ENCODE results near the gene BIRC5.

Gene BIRC5

DNA sequence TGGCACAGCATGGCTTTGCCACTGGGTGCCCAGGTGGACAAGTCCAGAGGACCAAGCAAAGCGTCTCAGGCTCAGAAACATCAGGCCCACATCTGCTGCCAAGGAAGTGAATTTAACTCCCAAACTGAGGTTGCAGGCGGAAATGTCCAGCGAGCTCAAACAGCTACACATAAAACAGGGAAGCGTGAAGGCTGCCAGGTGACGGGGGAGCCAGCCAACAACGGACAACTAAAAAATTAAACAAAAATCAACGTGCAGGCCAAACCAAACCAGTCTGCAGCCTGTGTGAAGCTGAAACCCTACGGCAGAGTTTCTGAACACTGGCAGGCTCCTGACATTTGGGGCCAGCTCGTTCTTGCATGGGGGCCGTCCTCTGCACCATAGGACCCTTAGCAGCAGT lies 29.7 kb upstream of the BIRC5 start:
- no peak for DNase-seq (ENCODE audit: low read depth)

DNA sequence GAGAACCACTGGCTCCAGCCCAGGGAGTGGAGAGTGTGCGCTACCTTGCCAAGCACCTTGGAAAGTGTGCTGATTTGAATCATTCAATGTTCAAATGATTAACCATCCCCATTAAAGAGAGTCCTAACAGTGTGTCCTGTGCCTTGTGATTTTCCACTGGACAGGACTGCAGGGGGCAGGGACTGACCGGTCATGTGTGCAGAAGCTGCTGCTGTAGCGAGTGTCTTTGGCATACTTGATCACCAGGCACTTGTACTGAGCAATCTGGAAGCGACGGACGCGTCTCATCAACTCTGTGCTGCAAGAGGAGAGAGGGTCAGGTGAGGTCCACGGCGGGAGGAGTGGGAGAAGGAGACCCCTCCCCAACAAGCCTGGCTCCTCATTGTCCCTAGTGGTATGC lies 29.2 kb upstream of the BIRC5 start:
- no peak for DNase-seq (ENCODE audit: low read depth)

DNA sequence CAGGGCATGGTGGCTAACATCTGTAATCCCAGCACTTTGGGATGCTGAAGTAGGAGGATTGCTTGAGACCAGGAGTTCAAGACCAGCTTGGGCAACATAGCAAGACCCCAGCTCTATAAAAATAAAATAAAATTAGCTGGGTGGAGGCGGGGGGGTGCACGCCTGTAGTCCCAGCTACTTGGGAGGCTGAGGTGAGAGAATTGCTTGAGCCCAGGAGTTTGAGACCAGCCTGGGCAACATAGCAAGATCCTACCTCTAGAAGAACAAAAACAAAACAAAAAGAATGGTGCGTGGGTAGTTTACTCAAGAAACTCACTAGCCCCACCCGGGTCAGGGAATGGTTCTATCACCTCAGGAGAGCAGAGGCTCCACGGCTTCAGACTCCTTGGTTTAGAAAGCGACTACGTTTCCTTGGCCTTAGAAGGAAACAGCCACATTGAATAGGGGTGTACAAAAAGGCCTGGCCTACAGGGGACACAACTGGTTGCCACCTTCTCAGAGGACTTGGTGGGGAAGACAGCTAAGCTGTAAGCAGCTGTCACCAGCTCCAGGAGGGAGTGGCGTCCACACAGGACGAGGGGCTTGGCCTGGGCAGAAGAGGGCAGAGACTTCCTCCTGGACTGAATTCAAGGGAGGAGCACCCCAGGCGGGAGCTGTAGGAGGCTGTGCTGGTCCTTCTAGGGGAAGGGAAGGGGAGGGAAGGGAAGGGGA lies 27.9 kb upstream of the BIRC5 start:
- no peak for DNase-seq (ENCODE audit: low read depth)

DNA sequence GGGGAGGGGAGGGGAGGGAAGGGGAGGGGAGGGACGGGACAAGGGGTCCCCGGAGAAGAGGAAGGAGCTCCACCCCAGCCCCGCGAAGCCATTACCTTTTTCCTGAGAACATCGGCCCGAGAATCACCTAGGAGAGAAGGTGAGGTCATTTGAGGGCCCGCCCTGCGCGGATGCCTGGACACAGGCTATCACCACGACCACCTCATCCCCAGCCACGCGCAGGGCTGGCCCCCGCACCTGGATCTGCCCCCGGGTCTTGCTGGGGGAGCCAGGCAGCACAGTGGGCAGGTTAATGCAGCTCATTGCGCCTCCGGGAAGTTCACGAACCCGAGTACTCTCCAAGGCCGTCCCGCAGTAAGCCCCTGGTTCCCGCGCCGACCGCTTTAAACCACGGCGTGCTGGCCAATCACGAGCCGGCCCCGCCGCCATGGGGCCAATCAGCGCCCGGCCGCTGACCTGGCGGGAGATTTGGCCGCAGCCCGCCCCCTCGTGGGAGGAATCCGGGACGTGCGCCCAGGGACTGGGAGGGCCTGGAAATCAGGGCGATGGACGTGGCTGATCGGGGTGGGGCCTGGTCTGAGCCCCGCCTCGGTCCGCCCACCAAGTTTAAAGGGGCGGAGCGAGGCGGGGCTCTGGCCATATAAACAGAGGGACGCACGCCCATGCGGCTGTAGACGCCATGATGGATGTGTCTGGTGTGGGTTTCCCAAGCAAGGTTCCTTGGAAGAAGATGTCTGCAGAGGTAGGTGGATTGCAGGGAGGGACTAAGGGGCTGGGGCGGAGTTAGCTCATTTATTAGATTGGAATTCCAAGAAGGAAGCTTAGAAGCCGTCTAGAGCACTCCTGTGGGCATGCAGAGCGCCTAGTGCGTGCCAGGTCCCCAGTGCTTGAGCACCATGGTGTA lies 27.1 kb upstream of the BIRC5 start, which contains the start of the genes AFMID and TK1:
Gene AFMID (plus strand): TSS at position 671 of the 904 bp plus-strand sequence. CDS start 9 bp downstream, at position 680.
Gene TK1 (minus strand): TSS at position 361 of the 904 bp plus-strand sequence. CDS start 58 bp downstream, at position 303.
- DNase-seq (ENCODE audit: low read depth), result peak; percentile 96

DNA sequence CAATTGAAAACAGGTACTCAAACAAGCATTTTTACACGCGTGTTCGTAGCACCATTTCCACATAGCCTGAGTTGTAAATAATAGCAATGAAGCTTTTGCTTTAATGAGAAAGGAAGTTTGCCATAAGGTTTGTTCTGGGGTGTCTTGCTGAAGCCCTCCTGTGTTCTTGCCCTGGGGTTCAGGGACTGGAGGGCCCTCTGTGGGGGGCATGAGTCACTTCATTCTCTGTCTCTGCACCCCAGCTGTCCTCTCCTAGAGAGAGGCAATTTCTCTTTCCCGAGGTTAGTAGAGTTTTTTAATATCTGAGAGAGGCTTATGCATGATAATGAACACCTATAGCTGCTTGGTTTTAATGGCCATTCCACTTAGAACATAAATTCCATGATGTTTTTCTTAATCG lies 17.3 kb upstream of the BIRC5 start:
- DNase-seq (ENCODE audit: low read depth), result no peak

DNA sequence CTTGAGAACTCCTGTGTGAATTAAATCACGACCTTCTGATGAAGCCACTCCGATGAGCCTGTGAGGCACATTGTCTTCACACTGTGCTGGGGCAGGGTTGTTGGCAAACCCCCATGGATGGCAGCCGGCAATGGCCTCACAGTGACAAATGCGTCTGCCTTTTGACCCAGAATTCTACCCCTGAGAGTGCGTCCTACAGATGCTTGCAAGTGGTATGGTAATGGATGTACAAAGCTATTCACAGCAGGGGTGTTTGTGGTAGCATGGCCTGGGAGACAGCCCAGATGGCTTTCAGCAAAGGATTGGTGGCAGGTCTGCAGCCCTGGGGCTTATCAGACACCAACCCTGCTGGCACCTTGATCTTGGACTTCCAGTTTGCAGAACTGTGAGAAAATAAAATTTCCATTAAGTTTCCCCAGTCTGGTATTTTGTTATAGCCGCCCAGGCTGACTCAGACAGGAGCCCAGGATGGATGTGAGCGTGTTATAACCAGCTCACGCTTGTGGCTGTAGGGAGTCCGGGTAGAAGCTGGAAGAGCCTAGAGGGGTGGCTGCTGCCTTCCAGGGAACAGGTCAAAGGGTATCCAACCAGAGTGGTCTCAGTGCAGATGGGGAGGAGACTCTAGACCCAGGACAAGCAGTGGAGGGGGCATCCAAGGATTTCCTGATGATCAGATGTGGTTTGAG lies 16.8 kb upstream of the BIRC5 start:
- DNase-seq (ENCODE audit: low read depth), result no peak

DNA sequence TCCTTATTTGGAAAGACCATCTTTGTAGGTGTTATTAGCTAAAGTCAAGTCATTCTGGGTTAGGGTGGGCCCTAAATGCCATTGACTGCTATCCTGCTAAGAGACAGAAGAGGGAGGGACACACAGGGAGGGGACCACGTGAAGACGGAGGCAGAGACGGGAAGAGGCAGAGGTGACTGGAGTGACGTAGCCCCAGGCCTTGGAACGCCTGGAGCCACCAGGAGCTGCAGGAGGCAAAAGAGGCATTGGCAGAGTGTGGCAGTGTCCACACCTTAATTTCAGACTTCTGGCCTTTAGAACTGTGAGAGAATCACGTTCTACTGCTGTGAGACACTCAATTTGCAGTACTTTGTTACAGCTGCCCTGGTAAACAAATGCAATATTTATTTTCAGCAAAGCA lies 13.6 kb upstream of the BIRC5 start:
- no peak for DNase-seq (ENCODE audit: low read depth)

DNA sequence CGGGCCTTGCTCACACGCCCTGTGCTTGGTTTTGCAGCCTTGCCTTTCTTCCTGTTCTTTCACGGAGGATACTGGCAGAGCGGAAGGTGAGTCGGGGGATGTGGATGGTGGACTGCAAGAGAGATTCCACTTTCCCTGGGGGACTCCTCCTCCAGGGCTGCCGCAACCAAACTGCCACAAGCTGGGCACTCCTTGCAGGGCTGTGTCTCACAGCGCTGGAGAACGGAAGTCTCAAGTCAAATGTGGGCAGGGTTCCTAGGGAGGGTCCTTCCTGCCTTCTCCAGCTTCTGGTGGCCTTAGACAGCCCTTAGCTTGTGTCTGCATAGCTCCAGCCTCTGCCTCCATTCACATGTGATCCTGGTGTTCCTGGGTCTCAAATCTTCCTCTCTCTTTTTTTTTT lies 11.4 kb upstream of the BIRC5 start:
- DNase-seq (ENCODE audit: low read depth), result no peak

DNA sequence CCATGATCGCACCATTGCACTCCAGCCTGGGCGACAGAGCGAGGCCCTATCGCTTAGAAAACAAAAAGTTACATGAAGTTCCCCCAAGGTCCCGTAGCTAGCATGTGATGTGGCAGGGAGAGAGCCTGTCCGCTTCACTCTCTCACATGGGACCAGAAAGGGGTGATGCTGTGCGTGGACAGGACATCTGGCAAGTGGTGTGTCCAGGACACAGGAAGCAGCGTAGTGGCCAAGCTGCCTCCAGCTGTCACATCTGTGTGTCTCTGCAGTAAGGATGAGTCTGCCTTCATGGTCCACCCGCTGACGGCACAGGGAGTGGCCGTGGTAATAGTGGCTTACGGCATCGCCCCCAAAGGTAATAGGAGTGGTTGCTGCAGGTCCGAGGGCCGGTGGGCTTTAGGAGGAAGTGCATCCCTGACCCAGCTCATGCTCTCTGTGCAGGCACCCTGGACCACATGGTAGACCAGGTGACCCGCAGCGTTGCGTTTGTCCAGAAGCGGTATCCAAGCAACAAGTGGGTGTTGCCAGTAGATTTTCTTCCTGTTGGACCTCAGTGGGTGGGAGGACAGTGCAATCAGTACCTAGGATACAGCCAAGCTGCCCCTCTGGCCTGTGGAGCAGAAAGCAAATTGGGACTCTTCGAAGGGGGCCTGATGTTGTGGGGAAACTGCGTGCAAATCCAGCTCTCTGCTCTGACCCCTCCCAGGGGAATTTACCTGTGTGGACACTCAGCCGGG lies 9.5 kb upstream of the BIRC5 start:
- DNase-seq (ENCODE audit: low read depth), result no peak

DNA sequence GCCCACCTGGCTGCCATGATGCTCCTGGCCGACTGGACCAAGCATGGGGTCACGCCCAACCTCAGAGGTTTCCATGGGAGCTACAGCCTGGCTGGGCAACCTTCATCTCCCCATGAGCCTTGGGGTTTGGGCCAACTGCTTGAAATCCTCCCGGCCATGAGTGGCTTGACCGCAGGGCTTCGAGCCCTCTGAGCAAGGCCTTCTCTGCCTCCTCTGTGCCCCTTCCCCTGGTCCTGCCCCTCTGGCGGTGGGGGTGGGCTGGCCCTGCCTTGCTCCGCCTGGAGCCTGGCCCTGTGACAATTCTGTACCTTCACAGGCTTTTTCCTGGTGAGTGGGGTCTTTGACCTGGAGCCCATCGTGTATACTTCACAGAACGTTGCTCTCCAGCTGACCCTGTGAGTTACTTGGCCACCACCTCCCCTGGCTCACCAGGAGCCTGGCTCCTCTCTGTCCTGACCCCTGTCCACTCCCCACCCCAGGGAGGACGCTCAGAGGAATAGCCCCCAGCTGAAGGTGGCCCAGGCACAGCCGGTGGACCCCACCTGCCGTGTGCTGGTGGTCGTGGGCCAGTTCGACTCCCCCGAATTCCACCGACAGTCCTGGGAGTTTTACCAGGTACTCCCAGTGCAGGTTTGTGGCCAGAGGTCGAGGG lies 8.8 kb upstream of the BIRC5 start:
- DNase-seq (ENCODE audit: low read depth), result no peak

DNA sequence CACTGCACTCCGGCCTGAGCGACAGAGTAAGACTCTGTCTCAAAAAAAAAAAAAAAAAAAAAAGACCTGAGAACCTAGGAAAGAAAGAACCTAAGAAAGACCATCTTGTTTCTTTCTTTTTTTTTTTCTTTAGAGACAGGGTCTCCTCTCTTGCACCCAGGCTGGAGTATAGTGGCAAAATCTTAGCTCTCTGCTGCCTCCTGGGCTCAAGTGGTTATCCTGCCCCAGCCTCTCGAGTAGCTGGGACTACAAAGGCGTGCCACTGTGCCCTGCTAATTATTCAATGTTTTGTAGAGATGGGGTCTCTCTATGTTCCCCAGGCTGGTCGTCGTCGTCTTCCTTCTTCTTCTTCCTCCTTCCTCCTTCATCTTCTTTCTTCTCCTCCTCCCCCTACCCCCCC lies 7.8 kb upstream of the BIRC5 start:
- no peak for DNase-seq (ENCODE audit: low read depth)

DNA sequence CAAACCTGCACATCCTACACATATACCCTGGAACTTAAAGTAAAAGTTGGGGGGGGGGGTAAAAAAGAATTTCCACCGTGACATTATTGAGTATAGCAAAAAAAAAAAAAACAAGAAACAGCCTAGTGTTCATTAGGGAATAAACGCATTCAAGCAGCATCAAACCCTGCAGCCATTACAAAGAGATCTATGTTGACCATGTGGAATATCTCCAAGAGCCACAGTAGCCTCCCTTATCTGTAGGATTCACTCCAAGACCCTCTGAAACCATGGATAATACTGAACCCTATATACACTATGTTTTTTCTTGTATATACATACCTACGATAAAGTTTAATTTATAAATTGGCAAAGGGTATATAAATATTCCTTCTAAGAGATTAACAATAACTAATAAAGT lies 5.6 kb upstream of the BIRC5 start:
- DNase-seq (ENCODE audit: low read depth), result no peak

DNA sequence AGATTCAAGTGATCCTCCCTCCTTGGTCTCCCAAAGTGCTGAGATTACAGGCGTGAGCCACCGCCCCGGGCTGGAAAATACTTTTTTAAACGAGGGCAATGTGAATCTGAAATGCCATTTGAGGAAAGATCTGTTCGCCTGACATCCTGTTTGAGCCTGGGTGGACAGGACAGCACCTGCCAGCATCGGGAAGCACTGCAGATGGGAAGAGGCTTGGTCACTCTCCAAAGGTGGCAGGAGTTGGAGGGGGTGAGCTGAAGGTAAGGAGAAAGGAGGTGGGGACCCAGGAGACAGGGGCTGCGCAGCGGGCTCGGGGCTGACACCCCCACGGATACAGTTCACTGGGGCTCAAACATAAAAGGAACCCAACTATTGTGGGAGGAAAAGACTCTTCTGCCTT lies 3.9 kb upstream of the BIRC5 start:
- no peak for DNase-seq (ENCODE audit: low read depth)

DNA sequence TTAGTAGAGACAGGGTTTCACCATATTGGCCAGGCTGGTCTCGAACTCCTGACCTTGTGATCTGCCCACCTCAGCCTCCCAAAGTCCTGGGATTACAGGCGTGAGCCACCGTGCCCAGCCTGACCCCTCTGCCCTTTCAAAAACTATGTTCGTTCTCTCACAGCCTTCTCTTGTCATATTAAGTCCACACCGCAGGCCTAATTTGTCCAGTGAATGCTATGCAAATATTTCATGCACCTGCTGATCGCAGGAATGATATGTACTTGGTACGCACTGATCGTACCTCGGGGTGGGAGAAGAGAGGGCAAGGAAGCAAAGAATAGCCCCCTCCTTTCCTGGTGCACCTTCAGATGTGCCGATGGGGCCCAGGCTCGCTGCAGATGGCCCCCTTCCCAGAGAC lies 3.0 kb upstream of the BIRC5 start:
- DNase-seq (ENCODE audit: low read depth), result no peak

DNA sequence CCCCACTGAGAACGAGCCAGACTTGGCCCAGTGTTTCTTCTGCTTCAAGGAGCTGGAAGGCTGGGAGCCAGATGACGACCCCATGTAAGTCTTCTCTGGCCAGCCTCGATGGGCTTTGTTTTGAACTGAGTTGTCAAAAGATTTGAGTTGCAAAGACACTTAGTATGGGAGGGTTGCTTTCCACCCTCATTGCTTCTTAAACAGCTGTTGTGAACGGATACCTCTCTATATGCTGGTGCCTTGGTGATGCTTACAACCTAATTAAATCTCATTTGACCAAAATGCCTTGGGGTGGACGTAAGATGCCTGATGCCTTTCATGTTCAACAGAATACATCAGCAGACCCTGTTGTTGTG lies 631 bp downstream of the BIRC5 start:
- no peak for DNase-seq (ENCODE audit: low read depth)

DNA sequence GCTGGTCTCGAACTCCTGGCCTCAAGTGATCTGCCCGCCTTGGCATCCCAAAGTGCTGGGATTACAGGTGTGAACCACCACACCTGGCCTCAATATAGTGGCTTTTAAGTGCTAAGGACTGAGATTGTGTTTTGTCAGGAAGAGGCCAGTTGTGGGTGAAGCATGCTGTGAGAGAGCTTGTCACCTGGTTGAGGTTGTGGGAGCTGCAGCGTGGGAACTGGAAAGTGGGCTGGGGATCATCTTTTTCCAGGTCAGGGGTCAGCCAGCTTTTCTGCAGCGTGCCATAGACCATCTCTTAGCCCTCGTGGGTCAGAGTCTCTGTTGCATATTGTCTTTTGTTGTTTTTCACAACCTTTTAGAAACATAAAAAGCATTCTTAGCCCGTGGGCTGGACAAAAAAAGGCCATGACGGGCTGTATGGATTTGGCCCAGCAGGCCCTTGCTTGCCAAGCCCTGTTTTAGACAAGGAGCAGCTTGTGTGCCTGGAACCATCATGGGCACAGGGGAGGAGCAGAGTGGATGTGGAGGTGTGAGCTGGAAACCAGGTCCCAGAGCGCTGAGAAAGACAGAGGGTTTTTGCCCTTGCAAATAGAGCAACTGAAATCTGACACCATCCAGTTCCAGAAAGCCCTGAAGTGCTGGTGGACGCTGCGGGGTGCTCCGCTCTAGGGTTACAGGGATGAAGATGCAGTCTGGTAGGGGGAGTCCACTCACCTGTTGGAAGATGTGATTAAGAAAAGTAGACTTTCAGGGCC lies 5.5 kb downstream of the BIRC5 start:
- DNase-seq (ENCODE audit: low read depth), result no peak

DNA sequence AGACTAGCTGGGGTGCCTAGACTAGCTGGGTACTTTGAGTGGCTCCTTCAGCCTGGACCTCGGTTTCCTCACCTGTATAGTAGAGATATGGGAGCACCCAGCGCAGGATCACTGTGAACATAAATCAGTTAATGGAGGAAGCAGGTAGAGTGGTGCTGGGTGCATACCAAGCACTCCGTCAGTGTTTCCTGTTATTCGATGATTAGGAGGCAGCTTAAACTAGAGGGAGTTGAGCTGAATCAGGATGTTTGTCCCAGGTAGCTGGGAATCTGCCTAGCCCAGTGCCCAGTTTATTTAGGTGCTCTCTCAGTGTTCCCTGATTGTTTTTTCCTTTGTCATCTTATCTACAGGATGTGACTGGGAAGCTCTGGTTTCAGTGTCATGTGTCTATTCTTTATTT lies 9.0 kb downstream of the BIRC5 start:
- DNase-seq (ENCODE audit: low read depth), result no peak

DNA sequence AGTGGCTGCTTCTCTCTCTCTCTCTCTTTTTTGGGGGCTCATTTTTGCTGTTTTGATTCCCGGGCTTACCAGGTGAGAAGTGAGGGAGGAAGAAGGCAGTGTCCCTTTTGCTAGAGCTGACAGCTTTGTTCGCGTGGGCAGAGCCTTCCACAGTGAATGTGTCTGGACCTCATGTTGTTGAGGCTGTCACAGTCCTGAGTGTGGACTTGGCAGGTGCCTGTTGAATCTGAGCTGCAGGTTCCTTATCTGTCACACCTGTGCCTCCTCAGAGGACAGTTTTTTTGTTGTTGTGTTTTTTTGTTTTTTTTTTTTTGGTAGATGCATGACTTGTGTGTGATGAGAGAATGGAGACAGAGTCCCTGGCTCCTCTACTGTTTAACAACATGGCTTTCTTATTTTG lies 9.7 kb downstream of the BIRC5 start:
- DNase-seq (ENCODE audit: low read depth), result no peak

DNA sequence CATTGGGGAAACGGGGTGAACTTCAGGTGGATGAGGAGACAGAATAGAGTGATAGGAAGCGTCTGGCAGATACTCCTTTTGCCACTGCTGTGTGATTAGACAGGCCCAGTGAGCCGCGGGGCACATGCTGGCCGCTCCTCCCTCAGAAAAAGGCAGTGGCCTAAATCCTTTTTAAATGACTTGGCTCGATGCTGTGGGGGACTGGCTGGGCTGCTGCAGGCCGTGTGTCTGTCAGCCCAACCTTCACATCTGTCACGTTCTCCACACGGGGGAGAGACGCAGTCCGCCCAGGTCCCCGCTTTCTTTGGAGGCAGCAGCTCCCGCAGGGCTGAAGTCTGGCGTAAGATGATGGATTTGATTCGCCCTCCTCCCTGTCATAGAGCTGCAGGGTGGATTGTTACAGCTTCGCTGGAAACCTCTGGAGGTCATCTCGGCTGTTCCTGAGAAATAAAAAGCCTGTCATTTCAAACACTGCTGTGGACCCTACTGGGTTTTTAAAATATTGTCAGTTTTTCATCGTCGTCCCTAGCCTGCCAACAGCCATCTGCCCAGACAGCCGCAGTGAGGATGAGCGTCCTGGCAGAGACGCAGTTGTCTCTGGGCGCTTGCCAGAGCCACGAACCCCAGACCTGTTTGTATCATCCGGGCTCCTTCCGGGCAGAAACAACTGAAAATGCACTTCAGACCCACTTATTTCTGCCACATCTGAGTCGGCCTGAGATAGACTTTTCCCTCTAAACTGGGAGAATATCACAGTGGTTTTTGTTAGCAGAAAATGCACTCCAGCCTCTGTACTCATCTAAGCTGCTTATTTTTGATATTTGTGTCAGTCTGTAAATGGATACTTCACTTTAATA lies 10.4 kb downstream of the BIRC5 start:
- no peak for DNase-seq (ENCODE audit: low read depth)
